Activated CD8-positive, alpha-beta T cell treated with anti-CD3 and anti-CD28 coated beads for 36 hours (primary cell): Measurements from ENCODE around the gene DGKG. TPM values are rescaled to one million over a fixed set of nuclear protein-coding genes. Genes with fewer than 3 reads are reported as not detected.

Source experiments
- ATAC-seq: fragments of 200-7000 bp; cut with Tn5 transposase; one replicate; pipeline ENCODE4 v1.10.0; 2021; ENCODE audit warnings: mild to moderate bottlenecking, moderate library complexity
- CTCF ChIA-PET: fragments of 350-600 bp; sonication (Branson Sonifier 250); formaldehyde crosslinking; loops from one replicate; lab custom pipeline; 2021; ENCODE audit warnings: antibody characterized with exemption; lab: Charles Lee
- POLR2A ChIA-PET: fragments of 350-600 bp; sonication (Branson Sonifier 250); formaldehyde crosslinking; loops from one replicate; lab custom pipeline; 2021; ENCODE audit warnings: antibody characterized with exemption; lab: Charles Lee
- DNase-seq: peaks from one replicate; pipeline ENCODE4 v3.0.0-alpha.2; 2020
- H3K27ac Mint-ChIP-seq: one replicate; pipeline ENCODE4 v1.8.0; 2021; ENCODE audit warnings: mild to moderate bottlenecking, mixed read lengths
- H3K27me3 Mint-ChIP-seq: one replicate; pipeline ENCODE4 v1.8.0; 2021; ENCODE audit warnings: mixed read lengths
- H3K36me3 Mint-ChIP-seq: one replicate; pipeline ENCODE4 v1.8.0; 2021; ENCODE audit warnings: low read depth, mixed read lengths
- H3K4me1 Mint-ChIP-seq: one replicate; pipeline ENCODE4 v1.8.0; 2021; ENCODE audit warnings: low read depth, mixed read lengths
- H3K4me3 Mint-ChIP-seq: one replicate; pipeline ENCODE4 v1.8.0; 2021; ENCODE audit warnings: mild to moderate bottlenecking, moderate library complexity, mixed read lengths
- H3K9me3 Mint-ChIP-seq: one replicate; pipeline ENCODE4 v1.8.0; 2021; ENCODE audit warnings: mixed read lengths
- CTCF ChIP-seq: fragments of 200-600 bp; IDR thresholded peaks from one replicate; pipeline ENCODE4 v1.8.0; 2022; ENCODE audit warnings: antibody characterized with exemption, mild to moderate bottlenecking
- intact Hi-C: fragments of 100-400 bp; cut with micrococcal nuclease; formaldehyde crosslinking; loops from one replicate; pipeline ENCODE4 v1.10.0; 2022
- total RNA-seq, 2 experiments: library from RNA; stranded (reverse); gene quantifications; one replicate each; pipeline ENCODE4 v1.2.3, GENCODE V29; 2021

DGKG gene
- total RNA-seq, 2 experiments from 2014 or later: 0.18 to 0.36 TPM

DNA sequence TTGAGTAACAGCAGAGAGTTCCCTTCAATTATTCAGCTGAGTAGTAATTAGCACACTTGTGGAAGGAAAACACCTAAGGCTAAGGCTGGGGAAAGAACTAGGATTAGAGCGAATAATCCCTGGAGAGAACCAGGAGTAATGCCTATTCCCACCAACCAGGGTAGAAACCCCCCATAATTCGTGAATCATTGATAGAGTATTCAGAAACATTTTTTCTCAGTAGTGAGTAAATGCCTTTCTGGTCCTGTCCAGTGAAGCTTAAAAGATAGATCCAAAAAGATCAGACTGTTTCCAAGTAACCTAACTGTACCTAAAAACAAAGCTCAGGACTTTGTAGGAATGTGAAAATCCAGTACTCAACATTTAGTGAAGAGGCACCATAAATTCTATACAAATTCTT, 71.2 kb downstream of the DGKG start:
- ChIA-PET POLR2A (no interaction called here), CTCF (interaction anchor here (1.1 kb wide), 1 partner anchor 324 kb away, joined by 3 read pairs; no protein-coding TSS in a partner anchor)
- intact Hi-C loops: no loop called here
- Mint-ChIP-seq H3K4me1 (no peaks in the 10 kb centered on the region), H3K9me3 (no peaks in the 10 kb centered on the region), H3K27ac (no peak overlapping the region), H3K4me3 (no peak overlapping the region), H3K27me3 (peaks cover 2% of the 10 kb centered on the region), H3K36me3 (no peaks in the 10 kb centered on the region)
- TF ChIP-seq CTCF: no peak
- DNase-seq: no peak
- ATAC-seq: no peak

DNA sequence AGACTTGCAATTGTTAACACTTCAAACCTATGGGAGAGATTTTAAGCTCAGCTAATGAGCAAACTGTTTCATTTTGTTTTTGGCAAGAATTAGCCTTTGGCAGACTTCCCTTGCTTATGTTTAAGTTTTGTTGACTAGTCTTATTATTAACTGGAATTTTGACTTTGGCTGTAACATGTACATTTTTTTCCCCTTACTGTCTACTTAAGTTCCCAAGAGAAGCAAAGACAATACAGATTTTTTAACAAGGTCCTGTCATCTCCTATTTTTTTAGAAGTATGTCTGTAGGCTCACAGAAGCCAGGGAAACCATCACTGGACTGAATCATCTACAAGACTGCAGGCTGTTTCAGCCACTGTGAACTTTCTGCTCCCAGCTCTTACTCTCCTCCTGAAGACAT, 74.3 kb downstream of the DGKG start:
- H3K27ac Mint-ChIP-seq: no peak overlapping the region
- intact Hi-C loops: no loop called here
- CTCF ChIA-PET: interaction anchor here (1.1 to 1.2 kb wide), 2 partner anchors 50 to 253 kb away, joined by 3 read pairs; no protein-coding TSS in a partner anchor
- no peak for TF ChIP-seq CTCF
- no peaks in the 10 kb centered on the region for H3K4me1 Mint-ChIP-seq
- ATAC-seq (no peak), DNase-seq (no peak)
- H3K36me3 Mint-ChIP-seq: no peaks in the 10 kb centered on the region
- POLR2A ChIA-PET: no interaction called here
- no peak overlapping the region for H3K4me3 Mint-ChIP-seq
- no peaks in the 10 kb centered on the region for H3K9me3 Mint-ChIP-seq
- peaks cover 2% of the 10 kb centered on the region for H3K27me3 Mint-ChIP-seq

GRCh38 chr3:186286114-186286513, 75.9 kb downstream of the DGKG start:
- no peak for ATAC-seq
- H3K27ac Mint-ChIP-seq: no peak overlapping the region
- no peaks in the 10 kb centered on the region for H3K36me3 Mint-ChIP-seq
- no peak for TF ChIP-seq CTCF
- intact Hi-C loops: no loop called here
- H3K27me3 Mint-ChIP-seq: peaks cover 2% of the 10 kb centered on the region
- no peak overlapping the region for H3K4me3 Mint-ChIP-seq
- no peak for DNase-seq
- POLR2A ChIA-PET: no interaction called here
- CTCF ChIA-PET: no interaction called here
- H3K9me3 Mint-ChIP-seq: no peaks in the 10 kb centered on the region
- no peaks in the 10 kb centered on the region for H3K4me1 Mint-ChIP-seq

DNA sequence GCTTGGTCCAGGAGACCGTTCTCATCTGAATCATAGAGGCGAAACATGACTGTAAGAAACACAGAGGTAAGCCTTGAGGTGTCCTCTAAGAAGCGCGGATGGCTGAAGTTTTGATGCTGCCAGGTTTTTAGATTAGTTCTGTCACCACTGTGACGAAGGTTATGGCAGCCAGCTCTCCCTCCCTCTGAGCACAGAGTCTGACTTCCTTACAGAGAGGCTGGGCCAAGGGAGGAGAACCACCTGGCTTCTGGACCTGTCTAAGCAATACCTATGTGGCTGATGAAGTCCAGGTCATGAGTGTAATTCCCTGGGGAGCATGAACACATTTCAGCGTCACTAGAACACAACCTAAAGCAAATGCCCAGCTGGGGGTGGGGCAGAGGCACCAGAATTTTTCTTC, 77.4 kb downstream of the DGKG start:
- ChIA-PET POLR2A (no interaction called here), CTCF (no interaction called here)
- Mint-ChIP-seq H3K4me3 (no peak overlapping the region), H3K36me3 (no peaks in the 10 kb centered on the region), H3K9me3 (no peaks in the 10 kb centered on the region), H3K4me1 (no peaks in the 10 kb centered on the region), H3K27me3 (peaks cover 2% of the 10 kb centered on the region), H3K27ac (no peak overlapping the region)
- intact Hi-C loops: no loop called here
- TF ChIP-seq CTCF: no peak
- no peak for DNase-seq
- ATAC-seq: no peak

DNA sequence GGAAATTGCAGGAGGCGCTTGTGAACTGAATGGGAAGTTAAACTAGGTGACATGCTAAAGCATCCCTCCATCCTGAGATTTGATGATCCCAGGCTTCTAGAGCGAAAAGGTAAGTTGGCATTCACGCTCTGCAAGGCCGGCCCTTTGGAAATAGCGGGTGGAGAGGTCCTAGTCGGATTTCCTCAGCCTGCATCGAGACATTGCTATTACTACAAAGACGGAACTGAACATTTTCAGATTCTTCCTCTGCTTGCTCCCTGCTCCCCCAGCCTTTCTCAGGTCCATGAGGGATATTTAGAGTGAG, 77.7 kb downstream of the DGKG start:
- Mint-ChIP-seq H3K27ac (no peak overlapping the region), H3K4me1 (no peaks in the 10 kb centered on the region), H3K4me3 (no peak overlapping the region), H3K9me3 (no peaks in the 10 kb centered on the region), H3K36me3 (no peaks in the 10 kb centered on the region), H3K27me3 (peaks cover 2% of the 10 kb centered on the region)
- ChIA-PET CTCF (no interaction called here), POLR2A (no interaction called here)
- intact Hi-C loops: no loop called here
- DNase-seq: no peak
- no peak for TF ChIP-seq CTCF
- ATAC-seq: no peak
